Lung (tissue), 12 donors: ENCODE measurements around the gene TCL1B. TPM values are rescaled to one million over a fixed set of nuclear protein-coding genes. Genes with fewer than 3 reads are reported as not detected.

Source experiments
- ATAC-seq: fragments of 200-7000 bp; cut with Tn5 transposase; one replicate; pipeline ENCODE4 v1.9.1; 2020; ENCODE audit warnings: moderate number of reproducible peaks; ENCODE audit not compliant: insufficient read depth, low FRiP score
- DNase-seq, 3 donors: peaks; one replicate each; pipeline ENCODE4 v3.0.0-alpha.2; 2013 to 2017
- H3K27ac ChIP-seq, 2 donors: one replicate each; pipeline ENCODE4 v1.5.1; 2013; ENCODE audit warnings: mild to moderate bottlenecking in 2 of 2, moderate library complexity in 2 of 2, control low read depth in 1 of 2, inconsistent platforms in 1 of 2, low read depth in 1 of 2, low read length in 1 of 2
- H3K27me3 ChIP-seq, 3 donors: one replicate each; pipeline ENCODE4 v1.5.1; 2013; ENCODE audit warnings: low read length in 2 of 3; ENCODE audit not compliant: control insufficient read depth in 3 of 3, insufficient read depth in 3 of 3
- H3K36me3 ChIP-seq, 4 donors: one replicate each; pipeline ENCODE4 v1.5.1; 2013; ENCODE audit warnings: low read length in 4 of 4, mild to moderate bottlenecking in 1 of 4, moderate library complexity in 1 of 4; ENCODE audit not compliant: control insufficient read depth in 4 of 4, insufficient read depth in 4 of 4
- H3K4me1 ChIP-seq, 5 donors: one replicate each; pipeline ENCODE4 v1.5.1; 2013; ENCODE audit warnings: low read length in 5 of 5, mild to moderate bottlenecking in 2 of 5, moderate library complexity in 1 of 5; ENCODE audit not compliant: control insufficient read depth in 5 of 5, insufficient read depth in 5 of 5
- H3K4me3 ChIP-seq: one replicate; pipeline ENCODE4 v1.5.1; 2013; ENCODE audit warnings: mild to moderate bottlenecking, control low read depth, moderate library complexity
- H3K9ac ChIP-seq, 2 donors: one replicate each; pipeline ENCODE4 v1.5.1; 2013; ENCODE audit warnings: low read length in 2 of 2, control low read depth in 1 of 2; ENCODE audit not compliant: insufficient read depth in 1 of 2
- H3K9me3 ChIP-seq, 4 donors: one replicate each; pipeline ENCODE4 v1.5.1; 2013; ENCODE audit warnings: low read length in 3 of 4, mild to moderate bottlenecking in 1 of 4, moderate library complexity in 1 of 4; ENCODE audit not compliant: control insufficient read depth in 4 of 4, insufficient read depth in 3 of 4
- WGBS, 2 donors: extraction: QIAGEN DNeasy Blood & Tissue Kit; methylation state at CpG; one replicate each; pipeline ENCODE4 v1.1.7; 2013; 5-methylcytosine and 5-hydroxymethylcytosine counted together
- polyA plus RNA-seq, 2 donors: library from polyadenylated mRNA; stranded (reverse); fragments of 200-250 nt; gene quantifications; one replicate each; pipeline ENCODE4 v1.2.1, GENCODE V29; 2013
- total RNA-seq, 2 donors: library from RNA; depleted of rRNA in 1 of 2; stranded (reverse); fragments of >200 nt in 1 of 2; gene quantifications; one replicate each; pipeline ENCODE4 v1.2.1, GENCODE V29; 2014 to 2021
- TF ChIP-seq, protein P1 (sequence below): IDR thresholded peaks from 2 replicates; pipeline ENCODE4 v1.5.1; 2012; ENCODE audit warnings: mild to moderate bottlenecking; ENCODE audit errors: control extremely low read depth, extremely low read depth
- donor health status: control.
- donor health status: control.
- donor health status: Bipolar disorder and iron deficiency.
- donor health status: healthy.
- donor health status: DM: yes; HTN: yes; CAD: no.

The TCL1B gene
- total and polyA plus RNA-seq, 4 donors = 0.03 to 0.28 TPM; not detected in 2

DNA sequence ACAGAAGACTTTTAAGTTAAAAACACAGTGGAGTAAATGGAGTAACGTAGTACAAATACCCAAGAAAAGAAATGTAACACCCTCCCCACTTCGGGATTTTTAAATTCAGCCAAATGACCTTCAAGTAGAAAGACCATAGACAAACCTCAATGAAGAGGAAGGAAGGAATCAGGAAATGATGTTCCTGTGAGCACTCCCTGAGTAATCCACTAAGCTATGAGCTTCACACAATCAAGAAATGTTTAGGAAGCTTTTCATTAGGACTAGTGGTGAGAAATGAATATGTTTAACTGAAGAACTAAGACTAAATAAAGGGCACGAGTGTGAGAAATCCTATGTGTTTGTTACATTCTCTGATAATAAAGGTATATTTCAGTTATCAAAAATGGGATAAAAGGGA, 17.6 kb downstream of the TCL1B start:
- H3K4me3 ChIP-seq = no peak overlapping the region
- WGBS, 2 donors = 61 to 64% methylated on average over 3 of the region's 3 CpGs

DNA sequence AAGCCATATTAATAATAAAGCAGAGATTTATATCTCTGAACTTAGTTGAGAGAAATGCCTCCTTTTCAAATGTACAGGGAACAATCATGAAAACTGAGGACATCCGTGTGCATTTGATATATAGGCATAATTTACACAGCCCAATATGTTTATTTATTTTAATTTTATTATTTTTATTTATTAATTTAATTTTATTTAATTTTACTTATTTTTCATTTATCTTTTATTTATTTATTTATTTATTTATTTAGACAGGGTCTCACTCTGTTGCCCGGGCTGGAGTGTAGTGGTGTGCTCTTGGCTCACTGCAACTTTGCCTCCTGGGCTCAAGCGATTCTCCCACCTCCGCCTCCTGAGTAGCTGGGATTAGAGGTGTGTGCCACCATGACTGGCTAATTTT, 19.3 kb downstream of the TCL1B start:
- Histone ChIP-seq H3K9ac (no peak overlapping the region), H3K27me3 (peaks cover 0 to 4% (median 0%) of the 10 kb centered on the region in 3 donors), H3K36me3 (no peaks in the 10 kb centered on the region), H3K4me1 (no peaks in the 10 kb centered on the region), H3K27ac (no peak overlapping the region), H3K9me3 (no peaks in the 10 kb centered on the region), H3K4me3 (no peak overlapping the region)
- DNase-seq (no peak), ATAC-seq (no peak)
- WGBS, 2 donors = 91 to 95% methylated on average over 4 of the region's 4 CpGs
- TF ChIP-seq, protein P1, sequence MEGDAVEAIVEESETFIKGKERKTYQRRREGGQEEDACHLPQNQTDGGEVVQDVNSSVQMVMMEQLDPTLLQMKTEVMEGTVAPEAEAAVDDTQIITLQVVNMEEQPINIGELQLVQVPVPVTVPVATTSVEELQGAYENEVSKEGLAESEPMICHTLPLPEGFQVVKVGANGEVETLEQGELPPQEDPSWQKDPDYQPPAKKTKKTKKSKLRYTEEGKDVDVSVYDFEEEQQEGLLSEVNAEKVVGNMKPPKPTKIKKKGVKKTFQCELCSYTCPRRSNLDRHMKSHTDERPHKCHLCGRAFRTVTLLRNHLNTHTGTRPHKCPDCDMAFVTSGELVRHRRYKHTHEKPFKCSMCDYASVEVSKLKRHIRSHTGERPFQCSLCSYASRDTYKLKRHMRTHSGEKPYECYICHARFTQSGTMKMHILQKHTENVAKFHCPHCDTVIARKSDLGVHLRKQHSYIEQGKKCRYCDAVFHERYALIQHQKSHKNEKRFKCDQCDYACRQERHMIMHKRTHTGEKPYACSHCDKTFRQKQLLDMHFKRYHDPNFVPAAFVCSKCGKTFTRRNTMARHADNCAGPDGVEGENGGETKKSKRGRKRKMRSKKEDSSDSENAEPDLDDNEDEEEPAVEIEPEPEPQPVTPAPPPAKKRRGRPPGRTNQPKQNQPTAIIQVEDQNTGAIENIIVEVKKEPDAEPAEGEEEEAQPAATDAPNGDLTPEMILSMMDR = no peak

More for the DNA sequence above, 17.6 kb downstream of the TCL1B start:
- TF ChIP-seq, protein P1 = no peak
- Histone ChIP-seq H3K27me3 (no peaks in the 10 kb centered on the region), H3K4me1 (no peaks in the 10 kb centered on the region), H3K9ac (no peak overlapping the region), H3K36me3 (no peaks in the 10 kb centered on the region), H3K9me3 (no peaks in the 10 kb centered on the region), H3K27ac (no peak overlapping the region)
- DNase-seq (no peak), ATAC-seq (no peak)

DNA sequence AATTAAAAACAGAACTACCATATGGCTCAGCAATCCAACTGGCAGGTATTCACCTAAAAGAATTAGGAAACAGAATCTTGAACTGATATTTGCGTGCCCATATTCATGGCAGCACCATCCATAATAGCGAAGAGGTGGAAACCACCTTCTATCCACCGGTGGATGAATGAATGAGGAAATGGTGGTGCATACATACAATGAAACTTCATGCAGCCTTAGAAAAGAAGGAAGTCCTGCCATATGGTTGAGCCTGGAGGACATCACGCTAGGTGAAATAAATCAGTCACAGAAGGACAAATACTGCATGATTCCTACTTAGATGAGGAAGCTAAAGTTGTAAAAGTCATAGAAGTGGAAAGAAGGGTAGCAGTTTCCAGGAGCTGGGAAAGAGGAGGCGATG, 21.1 kb downstream of the TCL1B start:
- H3K27me3 ChIP-seq = peaks cover 0 to 4% (median 0%) of the 10 kb centered on the region in 3 donors
- 59 to 71% methylated on average over 5 of the region's 5 CpGs for WGBS, 2 donors
- no peaks in the 10 kb centered on the region for H3K9me3 ChIP-seq
- no peak for DNase-seq
- H3K36me3 ChIP-seq = no peaks in the 10 kb centered on the region
- no peak overlapping the region for H3K27ac ChIP-seq
- H3K4me1 ChIP-seq = no peaks in the 10 kb centered on the region
- TF ChIP-seq, protein P1 = no peak
- no peak overlapping the region for H3K9ac ChIP-seq
- ATAC-seq = no peak
- no peak overlapping the region for H3K4me3 ChIP-seq

DNA sequence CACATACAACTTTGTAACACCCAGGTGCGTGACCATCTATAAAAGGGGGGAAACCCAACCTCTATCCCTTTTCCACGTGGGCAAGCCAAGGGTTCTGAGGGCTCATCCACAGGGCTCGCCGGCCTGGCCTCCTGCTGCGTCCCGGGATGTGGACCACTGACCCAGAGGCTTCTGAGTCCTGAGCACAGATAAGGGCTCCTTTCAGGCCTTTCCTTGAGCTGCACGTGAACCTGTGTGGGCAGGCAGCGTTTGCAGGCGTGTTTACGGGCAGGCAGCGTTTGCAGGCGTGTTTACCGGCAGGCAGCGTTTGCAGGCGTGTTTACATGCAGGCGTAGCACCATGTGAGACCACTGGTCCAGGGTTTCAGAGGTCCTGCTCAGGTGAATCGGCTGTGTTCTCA, 23.9 kb downstream of the TCL1B start:
- H3K4me1 ChIP-seq = no peaks in the 10 kb centered on the region
- ATAC-seq (no peak), DNase-seq (no peak)
- H3K36me3 ChIP-seq = no peaks in the 10 kb centered on the region
- H3K9ac ChIP-seq = no peak overlapping the region
- no peak overlapping the region for H3K4me3 ChIP-seq
- H3K27ac ChIP-seq = no peak overlapping the region
- TF ChIP-seq, protein P1 = no peak
- WGBS, 2 donors = 88 to 93% methylated on average over 17 of the region's 17 CpGs
- H3K9me3 ChIP-seq = peaks cover 0 to 5% (median 0%) of the 10 kb centered on the region in 4 donors
- peaks cover 0 to 5% (median 4%) of the 10 kb centered on the region in 3 donors for H3K27me3 ChIP-seq
